ENCODE measurements around the gene IL20.

Gene IL20

DNA sequence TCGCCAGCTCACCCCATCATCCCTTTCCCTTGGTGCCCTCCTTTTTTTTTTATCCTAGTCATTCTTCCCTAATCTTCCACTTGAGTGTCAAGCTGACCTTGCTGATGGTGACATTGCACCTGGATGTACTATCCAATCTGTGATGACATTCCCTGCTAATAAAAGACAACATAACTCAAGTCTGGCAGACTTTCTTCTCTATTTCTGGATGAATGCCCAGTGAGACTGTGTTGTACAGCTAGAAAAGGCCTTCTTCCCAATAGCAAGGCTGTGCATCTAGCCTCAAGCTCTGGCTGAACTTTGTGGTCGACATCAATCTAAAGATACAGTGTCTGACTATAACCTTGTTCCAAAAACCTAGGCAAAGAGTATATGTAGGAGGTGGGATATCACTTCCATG, 38.3 kb downstream of the IL20 start:
- no peak for DNase-seq
- no peak for ATAC-seq

DNA sequence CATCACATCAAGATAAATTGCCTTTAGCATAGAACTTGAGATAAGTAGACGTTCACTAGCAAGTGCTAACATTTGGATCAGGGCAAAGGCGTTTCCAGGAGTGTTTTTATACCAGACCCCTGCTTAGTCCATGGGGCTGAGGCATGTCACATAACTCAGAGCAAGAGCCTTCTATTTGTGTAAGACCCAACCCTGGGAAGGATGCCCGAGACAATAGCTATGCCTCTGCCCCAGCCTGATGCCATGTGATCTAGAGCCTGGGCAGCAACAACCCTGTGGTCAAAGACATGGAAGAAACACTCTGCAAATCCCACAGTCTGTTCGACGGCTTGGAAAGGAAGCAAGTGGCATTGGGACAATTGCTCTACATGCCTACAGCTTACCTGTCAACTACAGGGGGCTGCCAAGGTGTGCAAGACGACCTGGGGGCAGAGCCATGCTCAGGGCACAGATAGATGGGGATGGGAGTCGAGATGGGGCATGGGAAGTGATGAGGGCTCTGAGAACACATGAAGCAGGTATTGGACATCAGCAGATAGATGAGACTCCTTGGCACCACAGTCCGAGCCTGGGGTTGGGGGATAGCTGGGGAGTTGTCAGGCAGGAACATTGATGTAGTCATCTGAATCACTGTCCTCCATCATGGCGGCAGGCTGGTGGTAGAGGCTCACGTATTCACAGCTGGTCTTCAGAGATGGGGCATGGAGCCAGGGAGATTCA, 39.2 kb downstream of the IL20 start:
- ATAC-seq = no peak
- no peak for DNase-seq

DNA sequence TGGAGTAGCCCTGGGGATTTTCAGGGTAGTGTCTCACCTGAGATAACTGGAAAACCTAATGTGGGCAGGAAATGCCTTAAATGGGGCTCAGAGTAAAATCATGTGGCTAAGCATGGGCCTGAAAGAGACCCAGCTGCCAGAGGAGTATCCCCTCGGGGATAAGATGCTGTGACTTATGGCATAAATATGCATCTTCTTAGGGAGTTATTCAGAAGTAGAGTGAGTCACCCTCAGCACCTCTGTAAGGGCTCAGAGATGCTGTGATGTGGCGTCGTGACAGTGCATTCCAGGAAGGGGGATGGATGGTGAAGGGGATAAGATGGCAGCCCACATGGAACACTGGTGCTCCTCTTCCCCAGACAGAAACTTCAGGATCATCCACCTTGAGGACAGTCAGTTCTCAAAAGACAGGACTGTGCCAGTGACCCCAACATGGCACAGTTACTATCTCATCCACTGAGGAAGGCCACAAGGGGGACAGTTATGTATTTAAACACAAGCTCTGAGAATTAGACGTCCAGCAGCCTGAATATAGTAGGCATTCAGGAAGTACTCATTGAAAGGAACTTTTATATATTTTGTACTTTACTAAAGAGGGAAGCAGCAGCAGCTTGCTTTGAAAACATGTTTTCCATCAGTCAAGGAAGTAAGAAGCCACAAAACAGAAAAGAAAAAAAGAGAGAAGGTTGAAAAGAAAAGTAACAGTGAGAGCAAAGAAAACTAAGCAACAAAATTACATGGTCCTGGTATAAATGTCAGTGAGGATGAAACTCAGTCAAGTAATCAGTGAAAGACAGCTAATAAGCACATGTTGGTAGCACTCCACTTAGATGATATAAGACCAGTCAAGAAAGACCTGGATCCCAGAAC, 40.1 kb downstream of the IL20 start:
- peak; percentile 56 for DNase-seq
- peak; percentile 94 for ATAC-seq

DNA sequence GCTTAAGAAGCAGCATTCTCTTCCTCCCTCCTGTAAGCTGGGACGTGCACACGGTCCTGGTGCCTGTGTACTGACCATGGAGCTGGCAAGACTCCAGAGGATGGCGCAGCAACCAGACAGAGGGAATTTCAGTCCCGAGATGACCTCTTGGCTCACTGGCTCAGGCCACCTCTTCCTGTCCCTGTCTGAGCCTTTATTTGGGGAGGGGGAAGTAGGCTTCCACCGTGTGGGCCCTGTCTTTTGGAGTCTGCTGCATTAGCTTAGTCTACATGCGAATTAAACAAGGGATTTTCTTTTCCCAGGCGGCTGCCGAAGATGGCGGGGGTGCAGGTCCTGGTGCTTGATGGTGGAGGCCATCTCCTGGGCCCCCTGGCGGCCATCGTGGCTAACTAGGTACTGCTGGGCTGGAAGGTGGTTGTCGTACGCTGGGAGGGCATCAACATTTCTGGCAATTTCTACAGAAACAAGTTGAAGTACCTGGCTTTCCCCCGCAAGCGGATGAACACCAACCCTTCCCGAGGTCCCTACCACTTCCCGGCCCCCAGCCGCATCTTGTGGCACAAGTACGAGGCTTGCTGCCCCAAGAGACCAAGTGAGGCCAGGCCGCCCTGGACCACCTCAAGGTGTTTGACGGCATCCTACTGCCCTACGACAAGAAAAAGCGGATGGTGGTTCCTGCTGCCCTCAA, 42.0 kb downstream of the IL20 start:
- DNase-seq (no peak), ATAC-seq (no peak)

DNA sequence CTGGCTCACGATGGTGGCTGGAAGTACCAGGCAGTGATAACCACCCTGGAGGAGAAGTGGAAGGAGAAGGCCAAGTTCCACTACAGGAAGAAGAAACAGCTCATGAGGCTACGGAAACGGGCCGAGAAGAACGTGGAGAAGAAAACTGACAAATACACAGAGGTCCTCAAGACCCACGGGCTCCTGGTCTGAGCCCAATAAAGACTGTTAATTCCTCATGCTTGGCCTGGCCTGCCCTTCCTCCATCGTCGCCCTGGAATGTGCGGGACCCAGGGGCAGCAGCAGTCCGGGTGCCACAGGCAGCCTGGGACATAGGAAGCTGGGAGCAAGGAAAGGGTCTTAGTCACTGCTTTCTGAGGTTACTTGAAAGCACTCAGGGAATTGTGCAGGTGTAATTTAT, 42.6 kb downstream of the IL20 start:
- ATAC-seq (no peak), DNase-seq (no peak)

DNA sequence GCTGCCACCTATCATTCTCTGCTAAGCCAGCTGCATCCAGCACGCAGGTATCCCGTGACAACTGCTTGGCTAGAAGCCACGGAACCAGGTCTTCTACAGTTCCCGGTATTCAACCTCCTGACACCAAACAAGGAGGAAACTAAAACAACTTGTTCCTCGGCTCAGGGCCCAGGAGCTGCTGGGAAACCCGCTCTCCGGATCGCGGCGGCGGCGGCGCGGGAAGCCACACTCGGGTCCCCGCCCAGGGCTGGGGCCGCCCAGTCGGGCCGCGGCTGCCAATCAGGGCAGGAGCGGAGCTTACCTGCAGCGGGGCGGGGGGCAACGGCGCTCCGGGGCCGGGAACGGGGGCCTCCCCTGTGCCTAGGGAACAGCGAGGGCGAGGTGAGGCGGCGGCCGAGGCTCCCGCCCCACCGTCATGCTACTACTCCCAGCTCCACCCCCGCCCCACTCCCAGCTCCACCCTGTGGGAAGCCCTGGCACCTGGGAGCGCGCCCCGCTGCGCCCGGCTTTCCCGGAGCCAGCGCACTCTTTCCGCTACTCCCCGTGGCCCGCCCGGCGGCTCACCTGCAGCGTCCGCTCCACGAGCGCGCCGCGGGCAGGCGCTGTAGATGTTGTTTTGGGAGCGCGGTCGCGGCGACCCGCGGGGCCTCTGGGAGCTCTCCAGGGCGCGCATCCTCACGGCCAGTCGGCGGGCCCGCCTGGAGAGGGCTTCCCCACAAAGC, 43.9 kb downstream of the IL20 start:
- ATAC-seq (peak; percentile 17), DNase-seq (peak; percentile 62)

DNA sequence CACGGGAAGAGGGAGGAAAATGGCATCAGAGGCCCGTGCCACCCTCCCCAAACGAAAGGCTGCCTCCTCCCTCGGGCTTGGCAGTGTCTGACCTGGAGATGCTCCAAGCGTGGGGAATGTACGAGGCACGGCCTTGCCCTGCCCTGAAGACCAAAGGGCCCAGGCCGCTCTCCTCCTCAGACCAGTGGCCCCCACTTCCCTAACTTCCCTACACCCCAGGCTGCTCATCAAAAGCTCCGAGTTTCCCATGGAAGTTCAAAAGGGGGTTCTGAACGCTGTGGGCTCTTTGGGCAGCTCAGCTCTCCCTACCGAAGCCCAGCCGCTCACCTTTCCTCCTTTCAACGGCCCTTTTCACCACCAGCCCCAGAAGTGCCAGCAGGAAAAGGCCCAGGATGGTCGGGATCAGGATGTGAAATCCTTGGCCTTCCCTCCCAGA, 44.5 kb downstream of the IL20 start:
- DNase-seq (no peak), ATAC-seq (no peak)

DNA sequence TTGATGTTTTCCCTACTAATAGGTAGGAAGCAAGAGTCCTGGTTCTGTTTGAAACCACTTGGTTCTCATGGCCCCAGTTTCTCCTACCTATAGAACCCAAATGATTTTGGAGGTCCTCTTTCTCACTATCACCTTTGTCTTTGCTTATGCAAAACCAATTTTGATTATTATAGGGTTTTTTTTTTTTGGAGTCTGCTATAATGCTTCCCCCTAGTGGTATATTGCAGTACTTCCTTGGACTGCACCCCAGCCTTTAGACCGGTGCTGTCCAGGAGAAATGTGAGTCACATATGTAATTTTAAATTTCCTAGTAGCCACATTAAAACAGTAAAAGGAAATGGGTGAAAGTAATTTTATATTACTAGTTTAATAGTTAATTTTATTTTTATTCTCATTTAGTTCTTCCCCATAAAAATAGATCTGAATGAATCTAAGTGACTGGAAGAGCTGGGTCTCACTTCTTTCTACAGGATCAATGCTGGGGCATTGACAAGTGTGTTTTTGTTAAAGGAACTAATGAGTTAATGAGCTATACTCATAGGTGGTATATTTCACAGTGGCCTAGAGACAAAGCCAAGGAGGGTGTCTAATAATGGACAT, 45.7 kb downstream of the IL20 start:
- DNase-seq = no peak
- peak; percentile 39 for ATAC-seq

DNA sequence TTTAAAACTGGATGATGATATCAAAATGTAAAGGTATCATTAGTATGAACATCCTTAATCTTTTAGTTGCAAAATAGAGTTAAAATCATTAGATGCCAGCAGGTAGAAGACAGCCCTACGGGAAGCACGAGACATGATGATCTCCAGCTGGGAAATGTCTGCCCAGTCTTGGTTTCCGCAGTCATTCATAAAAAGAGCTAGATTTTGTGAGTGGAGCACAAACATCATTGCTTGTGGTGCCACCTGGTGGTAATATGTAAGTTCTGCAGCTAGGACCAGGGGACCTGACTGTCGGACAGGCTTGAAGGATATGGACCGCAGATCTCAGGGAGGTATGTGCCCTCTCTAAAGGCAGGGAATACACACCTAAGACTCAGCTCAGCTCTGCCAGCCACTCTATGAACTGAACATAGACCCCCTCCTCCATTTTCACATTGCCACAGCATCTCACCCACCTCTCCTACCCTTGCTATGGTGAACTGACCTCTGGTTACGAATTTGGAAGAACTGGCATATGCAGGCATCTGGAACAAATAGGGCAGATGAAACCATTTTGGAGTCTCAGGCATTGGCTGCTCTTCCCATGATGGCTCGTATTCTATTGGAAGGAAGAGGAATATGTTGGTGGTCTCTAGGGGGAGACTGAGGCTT, 47.1 kb downstream of the IL20 start:
- DNase-seq (peak; percentile 68), ATAC-seq (peak; percentile 31)

DNA sequence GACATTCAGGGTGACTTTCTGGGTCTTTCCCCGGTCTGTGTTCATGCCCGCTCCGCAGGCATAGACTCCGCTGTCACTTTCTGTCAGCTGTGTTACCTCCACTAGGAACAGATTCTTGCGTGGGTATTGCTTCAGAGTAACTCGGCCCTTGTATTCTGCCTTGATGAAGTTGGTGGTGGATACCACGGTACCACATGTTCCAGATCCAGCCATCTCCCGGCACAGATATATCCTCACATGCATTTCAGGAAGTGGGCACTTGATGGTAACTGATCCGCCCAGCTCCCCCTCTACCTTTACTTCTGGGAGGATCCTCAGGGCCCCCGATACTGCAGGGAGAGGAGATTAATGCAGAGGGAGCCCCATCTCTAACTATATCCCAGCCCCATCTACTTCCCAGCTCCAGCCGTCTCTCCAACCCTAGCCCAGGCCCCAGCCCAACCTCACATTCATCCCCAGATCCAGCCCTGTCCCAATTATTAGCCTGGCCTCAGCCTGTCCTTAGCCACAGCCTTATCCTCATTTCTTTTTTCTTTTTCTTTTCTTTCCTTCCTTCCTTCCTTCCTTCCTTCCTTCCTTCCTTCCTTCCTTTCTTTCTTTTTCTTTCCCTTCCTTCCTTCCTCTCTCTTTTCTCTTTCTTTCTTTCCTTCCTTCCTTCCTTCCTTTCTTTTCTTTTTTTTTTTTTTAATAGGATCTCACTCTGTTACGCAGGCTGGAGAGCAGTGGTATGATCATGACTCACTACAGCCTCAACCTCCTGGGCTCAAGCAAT, 48.5 kb downstream of the IL20 start:
- DNase-seq (no peak), ATAC-seq (no peak)

DNA sequence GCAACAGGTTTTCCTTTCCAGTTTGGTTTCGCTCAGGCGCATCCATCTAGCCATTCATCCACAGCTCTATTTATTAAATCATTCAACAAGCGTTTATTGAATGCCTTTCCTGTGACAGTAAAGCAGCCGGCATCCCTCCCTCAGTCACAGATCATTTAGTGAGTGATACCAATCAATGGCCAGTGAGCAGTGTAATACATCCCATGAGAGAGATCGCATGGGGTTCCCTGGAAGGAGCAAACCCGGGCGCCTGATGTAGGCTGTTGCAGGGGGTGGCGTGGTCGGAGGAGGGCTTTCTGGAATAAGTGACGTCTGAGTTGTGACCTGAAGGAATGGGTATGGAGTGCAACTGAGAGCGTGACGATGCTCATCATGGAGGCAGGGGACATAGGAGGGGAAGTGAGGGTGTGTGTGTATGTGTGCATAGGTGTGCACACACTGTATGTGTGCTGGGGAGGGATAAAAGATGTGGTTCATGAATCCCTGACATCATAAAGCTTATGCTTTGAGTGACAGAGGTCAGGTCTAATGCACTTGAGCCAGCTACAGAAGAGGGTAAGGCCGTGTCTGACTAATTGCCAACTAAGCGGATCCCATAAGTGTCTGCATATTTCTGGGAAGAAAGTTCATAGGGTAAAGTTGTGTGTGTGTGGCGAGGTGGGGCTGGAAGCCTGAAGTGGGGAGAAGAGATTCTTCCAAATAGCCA, 49.8 kb downstream of the IL20 start:
- no peak for DNase-seq
- no peak for ATAC-seq

DNA sequence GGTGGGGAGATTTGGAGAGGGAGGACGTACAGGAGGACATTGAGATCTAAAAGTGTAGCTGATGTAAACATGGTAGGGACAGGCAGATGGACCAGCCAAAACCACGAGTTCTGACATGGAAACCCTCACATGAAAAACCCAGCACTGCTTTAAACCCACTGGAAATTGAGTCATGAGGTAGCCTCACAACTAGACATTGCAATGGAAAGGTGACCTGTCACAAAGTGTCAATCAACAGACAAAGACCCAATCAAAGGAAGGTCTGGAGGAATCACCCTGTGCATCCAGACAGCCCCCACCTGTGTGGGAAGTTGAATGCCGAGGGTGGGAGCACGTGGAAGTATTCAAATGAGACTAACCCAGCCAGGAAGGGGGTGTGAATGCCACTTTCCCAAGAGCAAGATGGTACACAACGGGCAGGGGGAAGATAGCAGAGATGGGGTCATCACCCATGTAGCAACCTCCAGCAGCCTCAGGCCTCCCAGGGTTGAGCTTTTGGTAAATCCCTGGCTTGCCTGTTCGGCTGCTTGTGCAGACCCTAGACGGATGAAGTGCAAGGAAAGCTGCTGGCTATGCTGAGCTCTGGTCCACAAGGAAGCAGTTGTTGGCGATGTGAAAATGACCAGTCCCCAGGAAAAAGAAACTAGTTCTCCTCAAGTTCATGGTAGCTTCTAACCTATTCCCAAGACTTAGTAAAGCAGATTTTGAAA, 50.7 kb downstream of the IL20 start:
- DNase-seq (no peak), ATAC-seq (peak; percentile 67)

DNA sequence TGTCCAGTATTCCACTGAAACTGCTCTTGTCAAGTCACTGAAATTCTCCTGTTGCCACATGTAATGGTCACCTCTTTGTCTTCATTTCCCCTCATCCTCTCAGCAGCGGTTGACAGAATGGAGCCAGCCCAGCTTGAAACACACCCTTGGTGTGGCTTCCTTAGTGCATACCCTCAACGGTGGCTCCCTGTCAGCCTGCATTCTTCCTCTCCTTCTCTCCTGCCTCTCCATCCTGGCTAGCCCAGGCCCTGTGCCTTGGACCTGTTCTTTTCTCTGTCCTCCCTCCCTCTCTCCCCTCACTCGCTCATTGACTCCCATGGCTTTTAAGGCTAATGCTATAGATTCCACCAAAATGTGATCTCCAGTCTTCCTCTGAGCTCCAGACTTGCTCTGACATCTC, 52.7 kb downstream of the IL20 start:
- no peak for ATAC-seq

More for the DNA sequence above, 52.7 kb downstream of the IL20 start:
- DNase-seq = no peak

All from stimulated activated naive CD8-positive, alpha-beta T cell treated with anti-CD3 and anti-CD28 coated beads, Interleukin-15, Interleukin-2, amounts not matched to agents 100 U/mL and 50 U/mL, for 24 hours (primary cell).